Fibroblast of lung (primary cell): ENCODE measurements around the gene CEP78. TPM values are rescaled to one million over a fixed set of nuclear protein-coding genes. Genes with fewer than 3 reads are reported as not detected.

Source experiments
- DNase-seq, 2 donors: peaks; one replicate each; pipeline versions ENCODE4 v3.0.0 to v3.0.0-alpha.2; 2010; ENCODE audit warnings: low read depth in 2 of 2
- H2AFZ ChIP-seq: 2 replicates; pipeline ENCODE4 v1.5.1; 2012; ENCODE audit warnings: low read length, control low read depth, inconsistent platforms
- H3K27ac ChIP-seq: 2 replicates; pipeline ENCODE4 v1.5.1; 2011; ENCODE audit warnings: low read length, control low read depth; ENCODE audit not compliant: insufficient read depth
- H3K27me3 ChIP-seq: 2 replicates; pipeline ENCODE4 v1.5.1; 2011; ENCODE audit warnings: mild to moderate bottlenecking, low read length; ENCODE audit not compliant: control insufficient read depth, insufficient read depth
- H3K36me3 ChIP-seq: 2 replicates; pipeline ENCODE4 v1.5.1; 2011; ENCODE audit warnings: low read length; ENCODE audit not compliant: control insufficient read depth, insufficient read depth
- H3K4me1 ChIP-seq: 2 replicates; pipeline ENCODE4 v1.5.1; 2011; ENCODE audit warnings: low read length; ENCODE audit not compliant: control insufficient read depth, insufficient read depth; ENCODE audit errors: extremely low read depth
- H3K4me2 ChIP-seq: 2 replicates; pipeline ENCODE4 v1.5.1; 2011; ENCODE audit warnings: low read length, control low read depth; ENCODE audit not compliant: insufficient read depth; ENCODE audit errors: extremely low read depth
- H3K4me3 ChIP-seq, 4 experiments: fragments of 200-600 bp in 1 of 4; sonication (generic) in 1 of 4; replicated peaks in 1 of 4; 2 replicates each; pipeline ENCODE4 v1.5.1; 2011 to 2016; ENCODE audit warnings: low read length in 4 of 4, low read depth in 3 of 4, mild to moderate bottlenecking in 3 of 4, control low read depth in 2 of 4, inconsistent platforms in 1 of 4, mixed read lengths in 1 of 4; ENCODE audit not compliant: insufficient read depth in 1 of 4; ENCODE audit errors: control extremely low read depth in 1 of 4
- H3K79me2 ChIP-seq: 2 replicates; pipeline ENCODE4 v1.5.1; 2012; ENCODE audit warnings: mild to moderate bottlenecking, low read length, inconsistent platforms; ENCODE audit not compliant: control insufficient read depth, insufficient read depth
- H3K9ac ChIP-seq: 2 replicates; pipeline ENCODE4 v1.5.1; 2011; ENCODE audit warnings: mild to moderate bottlenecking, low read length, control low read depth; ENCODE audit not compliant: insufficient read depth
- H3K9me3 ChIP-seq: 2 replicates; pipeline ENCODE4 v1.5.1; 2012; ENCODE audit warnings: low read depth, low read length; ENCODE audit not compliant: control insufficient read depth, insufficient read depth
- H4K20me1 ChIP-seq: 2 replicates; pipeline ENCODE4 v1.5.1; 2011; ENCODE audit warnings: low read length; ENCODE audit not compliant: control insufficient read depth, insufficient read depth; ENCODE audit errors: extremely low read depth
- CTCF ChIP-seq, 2 donors: IDR thresholded peaks in 1 of 2; conservative IDR thresholded peaks in 1 of 2; 1 replicate in 1 of 2; 2 replicates in 1 of 2; pipeline ENCODE4 v1.5.1; 2011 to 2012; ENCODE audit warnings: low read length in 2 of 2, control low read depth in 1 of 2, inconsistent platforms in 1 of 2, low read depth in 1 of 2, mild to moderate bottlenecking in 1 of 2
- EZH2 ChIP-seq: IDR thresholded peaks from 2 replicates; pipeline ENCODE4 v1.5.1; 2012; ENCODE audit warnings: low read length, control low read depth, mild to moderate bottlenecking; ENCODE audit errors: missing control alignments
- polyA plus RNA-seq, 2 donors: library from polyadenylated mRNA; depleted of rRNA in 1 of 2; stranded (reverse) in 1 of 2; unstranded in 1 of 2; fragments of >200 nt; gene quantifications; 2 replicates each; pipeline ENCODE4 v1.2.1, GENCODE V29; 2011 to 2012; ENCODE audit warnings: missing spikeins in 1 of 2
- total RNA-seq: library from RNA; depleted of rRNA; stranded (reverse); fragments of >200 nt; gene quantifications from 2 replicates; pipeline ENCODE4 v1.2.1, GENCODE V29; 2014

Gene CEP78
- total and polyA plus RNA-seq, 2 donors (not counting 1 experiment from before 2014, with no cell fraction given): 8.9 to 10.4 TPM

DNA sequence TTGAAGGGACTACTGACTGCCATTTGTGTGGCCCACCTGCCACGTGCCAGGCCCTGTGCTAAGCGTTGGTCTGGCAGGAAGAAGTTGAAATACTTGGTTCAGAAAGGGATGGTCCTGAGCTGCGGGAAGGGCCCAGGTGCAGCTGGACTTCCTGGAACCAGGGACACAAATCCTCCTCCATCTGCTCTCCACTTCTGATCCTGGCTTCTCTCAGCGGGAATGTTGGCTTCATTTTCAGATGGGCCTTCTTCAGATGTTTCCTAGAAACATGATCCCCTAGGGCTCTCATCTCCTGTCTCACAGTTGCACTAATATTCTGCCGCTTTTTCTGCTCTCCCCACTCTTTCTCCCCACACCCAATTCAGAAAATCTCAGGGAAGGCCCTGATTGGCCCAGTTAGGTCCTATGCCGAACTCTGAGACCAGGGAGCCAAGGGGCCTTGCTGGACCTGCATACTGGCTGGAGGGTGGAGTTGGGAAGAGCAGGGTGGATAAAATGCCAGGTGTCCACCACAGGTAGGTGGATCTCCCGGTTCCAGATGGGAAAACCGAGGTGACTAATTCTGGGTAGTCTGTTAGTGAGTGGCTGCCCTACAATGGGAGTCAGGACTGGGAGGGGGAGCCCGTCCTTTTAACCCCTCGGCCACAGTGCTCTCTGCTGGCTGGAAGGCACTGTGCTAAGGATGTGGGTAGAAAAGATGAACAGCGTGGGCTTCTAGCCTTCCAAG, 80.5 kb downstream of the CEP78 start:
- Histone ChIP-seq H3K9ac (no peak overlapping the region), H3K79me2 (no peaks in the 10 kb centered on the region), H3K27ac (no peak overlapping the region), H3K4me2 (no peak overlapping the region), H3K9me3 (no peaks in the 10 kb centered on the region), H2AFZ (no peak overlapping the region), H3K4me3 (no peak overlapping the region), H3K4me1 (no peaks in the 10 kb centered on the region), H3K27me3 (no peaks in the 10 kb centered on the region), H4K20me1 (no peaks in the 10 kb centered on the region), H3K36me3 (no peaks in the 10 kb centered on the region)
- no peak for DNase-seq
- no peak for TF ChIP-seq CTCF (conservative IDR thresholded peaks at IDR 0.05 in 1 of 2, IDR thresholded peaks at IDR 0.05 in 1 of 2; ENCODE audit: low read depth in 1 of 2, low read length in 2 of 2)
- no peak for TF ChIP-seq EZH2

- Histone ChIP-seq H3K4me1 (no peaks in the 10 kb centered on the region), H3K4me3 (no peak overlapping the region), H2AFZ (no peak overlapping the region), H3K9ac (no peak overlapping the region), H3K79me2 (no peaks in the 10 kb centered on the region), H3K36me3 (no peaks in the 10 kb centered on the region), H3K9me3 (no peaks in the 10 kb centered on the region), H3K27ac (no peak overlapping the region), H3K4me2 (no peak overlapping the region), H4K20me1 (no peaks in the 10 kb centered on the region), H3K27me3 (no peaks in the 10 kb centered on the region)
- TF ChIP-seq EZH2: no peak
- TF ChIP-seq CTCF (conservative IDR thresholded peaks at IDR 0.05 in 1 of 2, IDR thresholded peaks at IDR 0.05 in 1 of 2; ENCODE audit: low read depth in 1 of 2, low read length in 2 of 2): no peak
- DNase-seq: no peak
Measured at GRCh38 chr9:78319197-78320029, 83.5 kb downstream of the CEP78 start.

DNA sequence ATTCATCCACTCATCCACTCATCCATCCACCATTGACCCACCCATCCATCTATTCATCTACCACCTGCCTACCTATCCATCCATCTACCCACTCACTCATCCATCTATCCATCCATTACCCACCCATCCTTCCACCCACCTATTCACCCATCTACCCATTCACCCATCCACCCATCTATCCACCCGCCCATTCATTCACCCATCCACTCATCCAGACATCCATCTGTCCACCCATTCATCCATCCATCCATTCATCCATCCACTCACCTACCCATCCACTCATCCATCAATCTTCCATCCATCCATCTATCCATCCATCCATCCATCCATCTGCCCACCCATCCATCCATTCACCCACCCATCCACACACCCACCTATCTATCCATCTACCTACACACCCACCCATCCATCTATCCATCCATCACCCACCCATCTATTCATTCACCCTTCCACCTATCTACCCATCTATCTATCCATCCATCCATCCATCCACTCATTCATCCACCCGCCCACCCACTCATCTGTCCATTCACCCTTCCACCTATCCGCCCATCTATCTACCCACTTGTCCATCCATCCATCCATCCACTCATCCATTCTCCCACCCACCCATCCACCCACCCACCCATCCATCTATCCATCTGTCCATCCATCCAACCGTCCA, 84.3 kb downstream of the CEP78 start:
- Histone ChIP-seq H3K9ac (no peak overlapping the region), H3K9me3 (no peaks in the 10 kb centered on the region), H3K27me3 (no peaks in the 10 kb centered on the region), H3K4me3 (no peak overlapping the region), H3K36me3 (no peaks in the 10 kb centered on the region), H3K4me1 (no peaks in the 10 kb centered on the region), H3K27ac (no peak overlapping the region), H3K79me2 (no peaks in the 10 kb centered on the region), H3K4me2 (no peak overlapping the region), H2AFZ (no peak overlapping the region), H4K20me1 (no peaks in the 10 kb centered on the region)
- TF ChIP-seq CTCF (conservative IDR thresholded peaks at IDR 0.05 in 1 of 2, IDR thresholded peaks at IDR 0.05 in 1 of 2; ENCODE audit: low read depth in 1 of 2, low read length in 2 of 2): no peak
- no peak for TF ChIP-seq EZH2
- DNase-seq: no peak
